GM18507 (cell line): ENCODE results near the gene ZNF648.
"Not testable (repeated sequence)": the region's sequence is repeated elsewhere in the genome, so short reads cannot be mapped to it uniquely, and the experiment has no call there.

Experiments
- DNase-seq: peaks from one replicate; pipeline ENCODE4 v3.0.0; 2011; ENCODE audit warnings: low read depth; ENCODE audit not compliant: insufficient read length; ENCODE audit errors: extremely low spot score
- FAIRE-seq: peaks from 2 replicates; lab custom pipeline; 2011; peaks lifted over from hg19 to GRCh38; lab: Jason Lieb, UNC

ZNF648 gene

GRCh38 chr1:182038220-182038619 is 23.3 kb downstream of the ZNF648 start:
- DNase-seq, result no peak
- FAIRE-seq, result no peak

- no peak for DNase-seq
- no peak for FAIRE-seq
These were observed 26.3 kb downstream of the ZNF648 start for GRCh38 chr1:182035097-182035770.

- DNase-seq, result no peak
- no peak for FAIRE-seq
These were observed 29.3 kb downstream of the ZNF648 start for GRCh38 chr1:182032251-182032650.

- DNase-seq, result peak; percentile 81
- FAIRE-seq, result peak; percentile 95
These were observed 31.9 kb downstream of the ZNF648 start for GRCh38 chr1:182029379-182030331.

DNA sequence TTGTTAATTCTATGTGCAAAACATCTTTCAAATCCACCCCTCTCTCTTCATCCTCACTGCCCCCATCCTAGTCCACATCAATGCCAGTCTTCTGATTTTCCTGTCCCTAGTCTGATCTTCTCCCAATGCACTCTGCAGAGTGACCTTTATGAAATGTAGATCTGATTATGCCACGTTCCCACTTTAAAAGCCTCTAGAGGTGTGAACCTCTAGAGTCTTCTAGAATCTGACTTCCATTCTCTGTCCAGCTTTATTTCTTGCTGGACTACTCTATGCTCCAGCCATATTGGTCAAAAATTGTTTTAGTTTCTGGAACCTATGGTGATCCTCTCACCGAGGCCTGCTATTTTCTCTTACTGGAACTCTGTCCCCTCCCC is 32.5 kb downstream of the ZNF648 start:
- FAIRE-seq, result no peak
- DNase-seq, result no peak

DNA sequence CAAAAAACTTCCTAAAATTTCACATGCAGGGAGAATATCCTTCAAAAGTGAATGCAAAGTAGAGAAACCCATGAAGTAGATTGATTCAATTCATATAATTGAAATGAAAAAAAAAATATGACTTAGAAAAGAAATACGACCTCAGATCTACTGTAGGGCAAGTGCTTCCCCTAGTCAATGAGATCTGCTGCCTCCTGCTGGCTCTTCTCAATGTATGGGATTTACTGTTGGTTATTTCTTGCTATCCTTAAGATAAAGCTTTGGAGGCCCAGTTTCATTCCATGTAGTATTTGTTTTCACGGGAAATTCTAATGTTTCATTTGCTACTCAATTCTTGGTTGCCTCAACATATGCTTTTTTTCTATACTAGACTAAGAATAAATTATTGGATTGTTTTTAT is 46.2 kb downstream of the ZNF648 start:
- no peak for DNase-seq
- no peak for FAIRE-seq

- not testable (repeated sequence) for DNase-seq, FAIRE-seq
These were observed 50.6 kb downstream of the ZNF648 start for GRCh38 chr1:182010800-182011370.

- not testable (repeated sequence) for DNase-seq, FAIRE-seq
These were observed 56.1 kb downstream of the ZNF648 start for GRCh38 chr1:182005398-182005797.

DNA sequence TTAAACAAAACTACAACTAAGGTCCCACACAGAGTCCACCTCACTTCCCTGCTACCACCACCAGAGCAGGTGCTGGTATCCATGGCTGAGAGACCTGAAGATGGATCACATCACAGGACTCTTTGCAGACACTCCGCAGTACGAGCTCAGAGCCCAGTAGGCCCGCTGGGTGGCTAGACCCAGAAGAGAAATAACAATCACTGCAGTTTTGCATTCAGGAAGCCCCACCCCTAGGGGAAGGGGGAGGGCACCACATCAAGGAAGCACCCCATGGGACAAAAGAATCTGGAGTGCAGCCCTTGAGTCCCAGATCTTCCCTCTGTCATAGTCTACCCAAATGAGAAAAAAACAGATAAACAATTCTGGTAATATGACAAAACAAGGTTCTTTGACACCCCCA is 56.9 kb downstream of the ZNF648 start:
- FAIRE-seq (no peak), DNase-seq (no peak)
